HFF-Myc (cell line): ENCODE results near the gene ADGRA1.
"Not testable (repeated sequence)": the region's sequence is repeated elsewhere in the genome, so short reads cannot be mapped to it uniquely, and the experiment has no call there.

ENCODE experiments used
- DNase-seq: peaks from one replicate; pipeline ENCODE4 v3.0.0-alpha.2; 2011; ENCODE audit warnings: low read depth; ENCODE audit errors: extremely low read depth
- H3K4me3 ChIP-seq: replicated peaks from 2 replicates; pipeline ENCODE4 v1.5.1; 2011; ENCODE audit warnings: low read depth, mild to moderate bottlenecking, control low read depth, low read length
- CTCF ChIP-seq: IDR thresholded peaks from 2 replicates; pipeline ENCODE4 v1.5.1; 2012; ENCODE audit warnings: mild to moderate bottlenecking, low read depth, low read length, control low read depth; ENCODE audit errors: missing control alignments

Gene ADGRA1

GRCh38 chr10:133174689-133175263, 87.1 kb downstream of the ADGRA1 start:
- no peak for TF ChIP-seq CTCF
- no peak overlapping the region for H3K4me3 ChIP-seq
- DNase-seq, result no peak

GRCh38 chr10:133175624-133176023, 87.9 kb downstream of the ADGRA1 start:
- H3K4me3 ChIP-seq, DNase-seq: not testable (repeated sequence)

GRCh38 chr10:133176546-133176945, 88.8 kb downstream of the ADGRA1 start:
- no peak for TF ChIP-seq CTCF
- no peak overlapping the region for H3K4me3 ChIP-seq
- no peak for DNase-seq

GRCh38 chr10:133177380-133178157, 89.8 kb downstream of the ADGRA1 start:
- no peak for DNase-seq
- no peak for TF ChIP-seq CTCF
- H3K4me3 ChIP-seq, result no peak overlapping the region

- no peak for DNase-seq
- no peak overlapping the region for H3K4me3 ChIP-seq
- no peak for TF ChIP-seq CTCF
These were observed 90.8 kb downstream of the ADGRA1 start for GRCh38 chr10:133178357-133179127.

GRCh38 chr10:133179128-133179520, 91.4 kb downstream of the ADGRA1 start:
- no peak overlapping the region for H3K4me3 ChIP-seq
- no peak for TF ChIP-seq CTCF
- no peak for DNase-seq

GRCh38 chr10:133179651-133180050, 91.9 kb downstream of the ADGRA1 start:
- H3K4me3 ChIP-seq, result no peak overlapping the region
- DNase-seq, result no peak

More at GRCh38 chr10:133179651-133180050, 91.9 kb downstream of the ADGRA1 start:
- no peak for TF ChIP-seq CTCF
